GM19099 (cell line): ENCODE data around the gene XYLT1.

Source experiments
- POLR2A ChIP-seq: IDR thresholded peaks from 3 replicates; pipeline ENCODE4 v1.6.1; 2011; ENCODE audit warnings: low read depth; ENCODE audit not compliant: insufficient read length; ENCODE audit errors: extremely low read depth

Gene XYLT1

DNA sequence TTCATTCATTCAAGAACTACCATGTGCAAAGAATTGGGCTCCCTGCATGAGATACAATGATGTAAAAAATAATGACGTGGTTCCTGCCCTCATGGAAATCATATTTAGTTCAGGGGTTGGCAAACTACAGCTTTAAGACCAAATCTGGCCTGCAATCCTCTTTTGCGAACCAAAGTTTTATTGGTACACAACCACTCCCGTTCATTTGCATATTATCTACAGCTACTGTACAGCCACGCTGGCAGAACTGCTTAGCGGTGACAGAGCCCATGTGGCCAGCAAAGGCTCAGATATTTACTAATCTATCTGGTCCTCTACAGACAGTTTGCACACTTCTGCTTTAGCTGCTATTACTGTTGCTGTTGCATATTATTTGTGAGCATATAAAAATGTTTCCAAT lies 167.7 kb downstream of the XYLT1 start:
- TF ChIP-seq POLR2A = no peak

DNA sequence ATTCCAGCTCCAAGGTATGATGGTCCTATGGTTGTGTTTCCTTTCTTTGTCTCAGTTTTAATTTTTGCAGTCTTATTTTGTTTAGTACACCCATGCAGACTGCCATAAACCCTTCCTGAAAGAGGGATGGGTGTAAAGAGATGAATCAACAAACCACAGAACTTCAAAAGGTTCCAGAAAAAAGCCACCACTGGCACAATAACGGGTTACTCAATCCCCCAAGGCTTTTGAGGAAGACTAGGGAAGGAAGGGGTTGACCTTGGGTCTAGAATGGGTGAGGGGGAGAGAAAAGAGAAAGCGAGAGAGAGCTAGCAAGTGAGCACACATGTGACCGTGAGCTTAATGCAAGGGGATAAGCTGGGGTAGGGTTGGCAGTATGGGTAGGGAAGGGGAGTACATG lies 168.1 kb downstream of the XYLT1 start:
- no peak for TF ChIP-seq POLR2A

DNA sequence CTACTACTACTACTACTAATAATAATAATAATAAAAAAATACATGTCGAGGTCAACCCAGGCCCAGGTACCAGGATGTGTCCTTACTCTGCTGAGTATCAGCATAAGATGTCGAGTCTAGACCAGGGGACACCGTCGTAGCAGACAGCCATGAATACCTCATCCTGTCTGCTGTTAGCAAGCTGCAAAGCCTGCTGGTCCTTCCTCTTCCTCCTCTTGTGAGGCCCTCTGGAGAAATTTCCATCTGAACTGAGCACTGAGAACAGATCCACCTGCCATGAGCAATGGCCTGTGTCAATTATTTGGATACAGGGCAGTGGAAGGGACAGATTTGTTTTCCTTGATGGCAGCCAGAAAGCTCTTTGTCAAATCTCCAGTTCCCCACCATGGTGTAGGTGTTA lies 168.5 kb downstream of the XYLT1 start:
- no peak for TF ChIP-seq POLR2A

DNA sequence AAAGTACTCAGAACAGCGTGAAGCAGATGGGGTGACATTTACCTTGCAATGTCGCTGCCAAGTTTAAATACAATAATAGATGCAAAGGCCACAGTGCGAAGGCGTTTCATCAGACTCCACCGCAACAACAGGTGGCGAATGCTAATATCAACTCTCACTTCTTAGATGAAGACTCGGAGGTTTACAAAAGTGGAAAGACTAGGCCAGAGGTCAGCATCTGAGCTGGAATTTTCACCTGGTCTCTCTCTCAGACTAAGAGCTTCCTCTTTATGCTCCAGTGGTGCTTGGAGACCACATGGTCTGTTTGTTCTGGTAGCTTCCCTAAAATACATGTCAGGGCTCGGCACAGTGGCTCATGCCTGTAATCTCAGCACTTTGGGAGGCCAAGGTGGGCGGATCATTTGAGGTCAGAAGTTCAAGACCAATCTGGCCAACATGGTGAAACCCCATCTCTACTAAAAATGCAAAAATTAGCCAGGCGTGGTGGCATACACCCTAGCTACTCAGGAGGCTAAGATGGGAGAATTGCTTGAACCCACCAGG lies 169.1 kb downstream of the XYLT1 start:
- TF ChIP-seq POLR2A = no peak

DNA sequence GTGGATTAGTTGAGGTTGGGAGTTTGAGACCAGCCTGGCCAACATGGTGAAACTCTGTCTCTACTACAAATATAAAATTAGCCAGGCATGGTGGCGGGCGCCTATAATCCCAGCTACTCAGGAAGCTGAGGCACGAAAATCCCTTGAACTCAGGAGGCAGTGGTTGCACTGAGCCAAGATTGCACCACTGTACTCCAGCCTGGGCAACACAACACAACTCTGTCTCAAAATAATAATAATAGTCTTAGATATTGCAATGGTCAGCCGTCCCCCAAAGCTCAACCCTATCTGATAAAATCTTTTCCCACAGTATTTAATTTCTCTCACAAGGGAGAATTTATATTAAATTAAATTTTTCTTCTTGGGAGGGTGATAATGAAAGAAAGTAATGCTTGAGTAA lies 169.6 kb downstream of the XYLT1 start:
- TF ChIP-seq POLR2A = no peak

DNA sequence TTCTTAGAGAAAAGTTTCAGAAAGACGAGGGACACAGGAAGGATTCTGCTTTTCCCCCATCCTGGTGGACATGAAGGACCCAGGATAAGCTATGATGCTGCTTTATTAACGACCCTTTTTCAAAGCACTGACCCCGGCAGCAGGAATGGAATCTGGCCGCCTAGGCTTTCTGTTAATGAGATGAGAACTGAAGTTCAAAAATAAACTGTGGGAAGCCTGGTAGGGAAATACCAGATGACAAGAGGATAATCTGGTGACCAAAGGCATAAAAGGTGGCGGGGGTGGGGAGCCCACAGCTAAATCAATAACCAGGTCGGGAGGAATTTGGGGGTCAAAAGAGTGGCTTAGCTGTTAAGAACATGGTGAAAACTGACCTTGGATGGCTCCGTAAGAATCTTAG lies 171.0 kb downstream of the XYLT1 start:
- TF ChIP-seq POLR2A = no peak

DNA sequence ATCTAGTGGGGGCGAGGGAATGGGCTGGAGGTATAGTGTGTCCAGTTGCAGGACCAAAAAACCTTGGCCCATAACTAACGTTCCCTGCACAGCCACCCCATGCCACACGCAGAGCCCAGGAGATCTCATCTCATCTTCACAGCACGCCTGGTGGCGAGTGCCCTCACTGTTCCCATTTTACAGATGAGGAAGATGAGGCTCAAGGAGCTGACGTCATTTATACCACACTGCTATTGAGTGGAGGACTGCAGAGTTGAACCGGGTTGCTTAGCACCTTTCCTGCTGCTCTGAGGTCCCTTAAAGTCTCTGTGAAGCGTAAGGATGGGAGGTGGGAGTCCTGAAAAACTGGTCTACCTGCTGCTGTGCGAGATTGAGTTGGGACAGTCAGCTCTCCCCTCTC lies 172.5 kb downstream of the XYLT1 start:
- no peak for TF ChIP-seq POLR2A

DNA sequence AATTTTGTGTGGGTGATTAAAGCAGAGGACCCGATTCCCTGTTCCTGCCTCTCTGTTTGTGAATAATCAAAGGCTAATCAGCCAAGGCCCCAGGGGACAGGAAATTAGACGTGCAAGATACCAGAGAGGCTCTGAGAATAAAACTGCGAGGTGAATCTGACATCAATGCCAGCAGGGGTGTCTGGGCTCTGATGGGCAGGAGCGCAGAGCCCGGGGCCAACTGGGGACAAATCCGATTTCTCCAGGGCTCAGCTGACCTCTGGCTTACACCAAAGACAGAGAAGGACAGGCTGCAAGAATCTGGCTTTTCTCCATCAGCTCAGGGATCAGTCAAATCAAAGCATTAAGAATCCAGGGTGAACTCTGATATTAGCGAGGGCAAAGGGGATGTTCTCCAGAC lies 174.3 kb downstream of the XYLT1 start:
- TF ChIP-seq POLR2A = no peak

DNA sequence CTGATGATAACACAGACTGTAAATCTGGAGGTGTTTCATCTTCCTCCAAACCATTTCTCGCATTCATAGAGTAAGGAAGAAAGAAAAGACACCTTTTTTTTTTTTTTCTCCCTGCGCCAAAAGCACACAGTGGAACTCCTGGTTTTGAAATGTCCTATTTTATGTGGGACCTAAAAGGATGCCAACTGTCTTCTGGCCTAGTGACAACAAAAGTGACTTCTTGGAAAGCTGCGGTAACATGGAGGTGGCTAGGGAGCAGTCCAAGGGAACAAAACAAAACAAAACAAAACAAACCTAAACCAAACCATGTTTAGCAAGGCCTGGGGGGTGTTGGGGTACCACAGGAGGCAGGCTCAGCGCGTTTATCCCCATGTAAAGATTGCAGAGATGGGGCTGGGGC lies 174.8 kb downstream of the XYLT1 start:
- no peak for TF ChIP-seq POLR2A

DNA sequence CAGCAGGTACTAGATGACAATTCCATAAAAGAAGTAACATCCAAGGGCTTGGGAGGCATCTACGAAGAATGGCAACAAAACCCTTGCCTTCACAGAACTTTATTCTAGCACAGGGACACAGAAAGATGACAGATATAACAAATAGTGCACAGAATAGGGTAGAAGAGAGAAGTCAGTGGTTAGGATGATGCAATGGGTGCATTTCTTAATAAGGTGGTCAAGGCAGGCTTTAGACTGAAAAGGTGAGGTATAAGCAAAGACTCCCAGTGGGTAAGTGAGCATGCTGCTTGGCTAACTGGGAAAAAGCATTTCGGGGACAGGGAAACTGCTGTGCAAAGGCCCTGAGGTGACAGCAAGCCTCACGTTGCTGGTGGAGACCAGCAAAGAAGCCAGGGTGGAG lies 175.9 kb downstream of the XYLT1 start:
- TF ChIP-seq POLR2A = no peak

DNA sequence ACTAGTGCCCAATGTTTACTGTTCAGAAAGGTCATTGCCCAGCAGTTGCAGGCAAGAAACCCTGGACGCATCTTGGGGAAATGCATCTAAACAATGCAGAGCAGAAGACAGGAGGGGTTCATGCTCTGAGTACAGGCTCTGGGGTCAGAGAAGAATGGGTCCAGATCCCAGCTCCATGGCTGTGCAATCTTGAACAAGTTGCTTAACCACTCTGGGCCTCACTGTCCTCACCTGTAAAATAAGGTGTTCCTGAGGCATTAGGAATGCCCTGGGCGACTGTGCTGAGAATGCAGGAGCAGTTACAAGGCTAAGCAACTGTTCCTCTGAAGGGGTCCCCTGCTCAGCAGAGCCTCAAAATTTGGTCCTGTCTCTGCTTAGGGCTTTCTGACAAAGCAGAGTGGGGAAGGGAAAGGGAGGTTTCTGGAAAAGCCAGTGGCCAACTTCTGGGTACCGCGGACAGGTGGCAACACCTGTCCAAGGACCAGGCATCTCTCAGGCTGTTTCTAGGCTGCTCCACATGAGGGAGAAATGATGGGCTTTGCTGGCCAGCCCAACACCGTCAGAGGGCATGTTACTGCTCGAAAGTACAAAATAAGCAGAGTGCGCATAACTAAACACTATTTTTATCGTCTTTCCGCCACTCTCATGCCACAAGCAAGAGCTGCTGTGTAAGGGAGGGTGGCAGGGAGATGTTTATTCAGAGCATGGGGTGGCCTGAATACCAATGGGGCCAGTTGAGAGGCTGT lies 176.8 kb downstream of the XYLT1 start:
- TF ChIP-seq POLR2A = no peak

DNA sequence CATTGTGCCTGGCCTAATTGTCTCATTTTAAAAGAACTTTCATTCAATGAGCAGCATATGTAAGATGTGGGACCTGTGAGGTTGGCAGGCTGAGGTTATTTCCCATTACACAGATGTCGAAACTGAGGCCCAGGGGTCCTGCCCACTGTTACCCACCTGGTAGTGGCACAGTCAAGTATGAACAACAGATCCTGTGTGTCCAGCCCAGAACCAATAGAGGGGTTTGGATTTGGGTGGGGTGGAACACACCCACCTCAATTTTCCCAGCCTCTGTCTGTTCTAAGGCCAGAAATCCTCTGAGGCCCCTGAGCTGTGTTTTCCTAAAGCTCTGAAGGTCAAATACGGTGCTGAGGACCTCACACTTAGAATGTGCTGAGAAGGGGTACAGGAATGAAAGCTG lies 179.5 kb downstream of the XYLT1 start:
- no peak for TF ChIP-seq POLR2A

DNA sequence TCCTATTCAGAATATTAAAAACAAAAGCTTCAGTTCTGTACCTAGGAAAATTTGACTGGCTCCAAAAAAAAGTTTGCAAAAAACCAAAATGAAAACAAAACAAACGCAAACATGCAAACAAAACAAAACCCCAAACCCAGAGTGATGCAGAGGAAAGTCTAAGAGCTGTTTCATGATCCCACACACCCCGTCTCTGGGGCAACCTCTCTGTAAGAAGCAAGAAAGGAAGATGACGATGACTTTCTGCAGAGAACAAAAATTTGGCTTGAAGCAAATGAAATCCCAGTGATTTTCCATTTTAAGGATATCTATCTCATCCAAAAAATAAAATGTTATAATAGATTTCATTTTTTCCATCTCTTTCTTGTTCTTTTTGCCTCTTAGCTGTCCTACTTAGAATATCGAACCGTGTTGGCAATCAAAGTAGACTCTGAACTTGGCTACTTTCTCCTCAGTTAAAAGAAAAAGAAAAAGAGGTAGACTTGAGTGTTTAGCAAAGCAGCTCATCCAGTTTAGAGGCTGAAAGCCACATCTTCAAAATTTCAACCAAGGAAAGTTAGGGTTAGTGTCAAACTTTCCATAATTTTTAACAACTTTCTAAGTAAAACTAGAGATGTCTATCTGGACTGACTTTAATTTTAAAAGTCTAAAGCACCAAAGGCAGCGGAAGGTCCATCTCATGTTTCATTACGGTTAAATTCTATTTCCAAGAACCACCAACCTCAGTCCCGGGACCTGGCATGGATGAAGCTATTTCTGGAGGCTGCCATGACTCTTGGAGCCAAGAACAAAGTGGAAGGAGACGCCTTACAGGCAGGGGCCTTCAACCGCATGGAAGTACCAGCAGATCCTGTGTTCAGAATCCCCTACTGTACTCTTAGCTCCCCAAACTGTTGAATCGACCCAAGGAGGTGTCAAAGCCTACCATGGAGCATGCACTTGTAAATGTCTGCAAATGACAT lies 180.8 kb downstream of the XYLT1 start:
- TF ChIP-seq POLR2A = no peak

DNA sequence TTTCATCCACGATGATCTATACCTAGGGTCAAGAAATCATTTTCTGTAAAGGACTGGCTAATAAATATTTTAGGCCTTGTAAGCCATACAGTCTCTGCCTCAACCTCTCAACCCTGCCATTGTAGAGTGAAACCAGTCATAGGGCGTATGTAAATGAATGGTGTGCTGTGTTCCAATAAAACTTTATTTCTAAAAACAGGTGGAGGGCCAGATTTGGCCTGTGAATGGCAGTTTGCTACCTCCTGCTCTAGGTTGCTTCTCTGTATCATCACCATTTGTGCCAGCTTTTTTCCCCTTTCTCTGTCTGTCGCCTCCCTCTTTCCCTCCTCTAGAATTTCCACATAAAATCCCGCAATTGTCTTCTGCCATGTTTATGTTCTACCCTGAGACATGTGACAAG lies 181.7 kb downstream of the XYLT1 start:
- TF ChIP-seq POLR2A = no peak

DNA sequence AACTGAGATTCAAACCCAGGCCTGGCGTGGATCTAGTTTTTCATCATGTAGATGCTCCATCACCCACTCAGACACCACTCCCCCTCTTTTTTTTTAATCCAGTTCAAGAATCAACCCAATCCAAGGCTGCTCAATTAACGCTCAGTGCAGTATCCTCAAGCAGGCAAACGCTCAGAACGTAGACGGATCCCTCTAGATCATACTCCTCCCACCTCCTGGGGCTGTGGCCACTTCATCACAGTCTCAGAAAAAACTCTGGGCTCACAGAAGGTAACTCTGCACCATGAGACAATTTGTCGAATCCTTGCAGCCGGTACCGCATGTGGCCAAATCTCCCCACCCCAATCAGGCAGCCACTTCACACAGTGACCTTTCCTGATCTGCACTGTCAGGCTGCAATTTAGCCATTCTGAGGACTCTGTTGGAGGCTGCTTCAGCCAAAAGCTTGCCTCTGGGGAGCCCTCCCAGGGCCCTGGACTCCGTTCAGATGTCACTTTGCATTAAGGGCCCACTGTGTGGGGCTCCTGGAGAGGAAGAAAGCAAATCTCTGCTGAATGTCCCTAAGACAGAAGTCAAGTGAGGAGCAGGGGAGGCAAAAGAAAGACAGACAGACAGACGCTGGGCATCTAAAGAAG lies 183.5 kb downstream of the XYLT1 start:
- TF ChIP-seq POLR2A = no peak
